B cell (primary cell): ENCODE measurements around the gene JPT2.

Source experiments
- CTCF ChIP-seq: fragments of 200-600 bp; IDR thresholded peaks from one replicate; pipeline ENCODE4 v1.8.0; 2022; ENCODE audit warnings: antibody characterized with exemption, mild to moderate bottlenecking
- EZH2 ChIP-seq: IDR thresholded peaks from 2 replicates; pipeline ENCODE4 v1.6.1; 2012; ENCODE audit warnings: borderline replicate concordance, low read depth, mild to moderate bottlenecking, moderate library complexity, low read length; ENCODE audit not compliant: insufficient read depth, poor library complexity, severe bottlenecking

GRCh38 chr16:1740234-1740633, 62.2 kb downstream of the JPT2 start:
- TF ChIP-seq CTCF (no peak), EZH2 (no peak)
